Activated CD4-positive, CD25-positive, alpha-beta regulatory T cell treated with anti-CD3 and anti-CD28 coated beads, Interleukin-2, amount 50 U/mL, for 72 hours (primary cell): ENCODE data around the gene PREX1.
"Not testable (repeated sequence)": the region's sequence is repeated elsewhere in the genome, so short reads cannot be mapped to it uniquely, and the experiment has no call there.

ENCODE experiments used
- DNase-seq: peaks from one replicate; pipeline ENCODE4 v3.0.0; 2021

Gene PREX1, protein sequence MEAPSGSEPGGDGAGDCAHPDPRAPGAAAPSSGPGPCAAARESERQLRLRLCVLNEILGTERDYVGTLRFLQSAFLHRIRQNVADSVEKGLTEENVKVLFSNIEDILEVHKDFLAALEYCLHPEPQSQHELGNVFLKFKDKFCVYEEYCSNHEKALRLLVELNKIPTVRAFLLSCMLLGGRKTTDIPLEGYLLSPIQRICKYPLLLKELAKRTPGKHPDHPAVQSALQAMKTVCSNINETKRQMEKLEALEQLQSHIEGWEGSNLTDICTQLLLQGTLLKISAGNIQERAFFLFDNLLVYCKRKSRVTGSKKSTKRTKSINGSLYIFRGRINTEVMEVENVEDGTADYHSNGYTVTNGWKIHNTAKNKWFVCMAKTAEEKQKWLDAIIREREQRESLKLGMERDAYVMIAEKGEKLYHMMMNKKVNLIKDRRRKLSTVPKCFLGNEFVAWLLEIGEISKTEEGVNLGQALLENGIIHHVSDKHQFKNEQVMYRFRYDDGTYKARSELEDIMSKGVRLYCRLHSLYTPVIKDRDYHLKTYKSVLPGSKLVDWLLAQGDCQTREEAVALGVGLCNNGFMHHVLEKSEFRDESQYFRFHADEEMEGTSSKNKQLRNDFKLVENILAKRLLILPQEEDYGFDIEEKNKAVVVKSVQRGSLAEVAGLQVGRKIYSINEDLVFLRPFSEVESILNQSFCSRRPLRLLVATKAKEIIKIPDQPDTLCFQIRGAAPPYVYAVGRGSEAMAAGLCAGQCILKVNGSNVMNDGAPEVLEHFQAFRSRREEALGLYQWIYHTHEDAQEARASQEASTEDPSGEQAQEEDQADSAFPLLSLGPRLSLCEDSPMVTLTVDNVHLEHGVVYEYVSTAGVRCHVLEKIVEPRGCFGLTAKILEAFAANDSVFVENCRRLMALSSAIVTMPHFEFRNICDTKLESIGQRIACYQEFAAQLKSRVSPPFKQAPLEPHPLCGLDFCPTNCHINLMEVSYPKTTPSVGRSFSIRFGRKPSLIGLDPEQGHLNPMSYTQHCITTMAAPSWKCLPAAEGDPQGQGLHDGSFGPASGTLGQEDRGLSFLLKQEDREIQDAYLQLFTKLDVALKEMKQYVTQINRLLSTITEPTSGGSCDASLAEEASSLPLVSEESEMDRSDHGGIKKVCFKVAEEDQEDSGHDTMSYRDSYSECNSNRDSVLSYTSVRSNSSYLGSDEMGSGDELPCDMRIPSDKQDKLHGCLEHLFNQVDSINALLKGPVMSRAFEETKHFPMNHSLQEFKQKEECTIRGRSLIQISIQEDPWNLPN (N-terminal part only)

DNA sequence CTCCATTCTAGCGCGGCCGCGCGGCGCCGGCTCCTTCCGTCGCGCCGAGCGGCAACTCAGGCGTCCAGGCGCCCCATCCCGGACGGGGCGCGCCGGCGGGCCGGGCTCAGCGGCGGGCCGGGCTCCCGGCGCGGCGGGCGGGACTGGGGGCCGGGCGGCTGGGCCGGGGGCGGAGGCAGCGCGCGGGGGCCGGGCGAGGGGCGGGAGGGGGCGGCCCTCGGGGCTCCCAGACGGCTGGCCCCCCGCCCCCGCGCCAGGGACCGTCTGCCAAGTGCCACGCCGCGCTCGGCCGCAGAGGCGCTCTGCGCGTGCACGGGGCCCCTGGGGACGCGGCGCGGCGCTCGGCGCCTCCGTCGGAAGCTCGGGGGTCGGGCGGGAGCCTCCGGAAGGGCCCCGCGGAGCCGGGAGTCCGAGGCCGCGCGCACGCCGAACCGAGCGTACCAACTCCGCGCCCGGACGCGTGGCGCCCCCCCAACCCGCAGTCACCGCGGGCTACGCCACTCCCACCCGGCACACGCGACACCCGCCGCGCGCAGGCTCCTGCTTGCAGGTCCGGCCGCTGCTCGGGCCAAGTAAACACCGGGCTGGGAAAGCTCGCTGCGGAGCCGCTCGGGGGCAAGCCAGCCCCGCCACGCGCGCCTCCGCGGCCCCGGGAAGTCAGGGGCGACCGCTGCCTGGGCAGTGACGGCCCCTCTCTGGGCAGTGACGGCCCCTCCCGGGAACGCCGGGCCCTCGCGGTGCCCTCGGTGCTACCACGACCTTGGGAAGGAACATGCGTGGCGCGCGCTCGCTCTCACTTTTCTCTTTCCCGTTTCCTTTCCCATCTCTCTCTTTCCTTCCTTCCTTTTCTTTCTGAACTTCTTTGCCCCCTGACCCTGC, at the start of gene PREX1:
Gene PREX1, minus strand, starts transcription at position 145 of the 879 bp plus-strand sequence. Its CDS starts 139 bp downstream, at position 6.
- peak; percentile 81 for DNase-seq

DNA sequence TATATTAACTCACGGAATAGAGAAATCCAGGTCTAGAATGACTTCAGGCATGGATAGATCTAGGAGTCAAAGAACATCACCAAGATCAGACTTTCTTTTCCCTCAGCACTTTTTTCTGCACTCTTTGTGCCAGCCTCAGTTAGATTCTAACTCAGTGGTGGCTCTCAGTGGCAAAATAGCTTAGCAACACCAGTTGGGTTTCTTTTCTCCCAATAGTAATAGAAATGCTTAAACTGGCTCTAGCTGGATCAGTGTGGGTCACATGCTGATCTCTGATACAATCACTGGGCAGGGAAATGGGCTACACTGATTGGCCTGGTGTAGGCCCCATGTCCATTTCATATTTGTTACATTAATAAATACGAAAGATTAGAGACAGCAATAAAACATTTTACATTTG, 49.5 kb upstream of the PREX1 start:
- DNase-seq: no peak

- DNase-seq: no peak
Observed at GRCh38 chr20:48875914-48876240, 48.1 kb upstream of the PREX1 start.

- DNase-seq: no peak
Observed at GRCh38 chr20:48875233-48875913, 47.6 kb upstream of the PREX1 start.

GRCh38 chr20:48869442-48869841, 41.6 kb upstream of the PREX1 start:
- not testable (repeated sequence) for DNase-seq

DNA sequence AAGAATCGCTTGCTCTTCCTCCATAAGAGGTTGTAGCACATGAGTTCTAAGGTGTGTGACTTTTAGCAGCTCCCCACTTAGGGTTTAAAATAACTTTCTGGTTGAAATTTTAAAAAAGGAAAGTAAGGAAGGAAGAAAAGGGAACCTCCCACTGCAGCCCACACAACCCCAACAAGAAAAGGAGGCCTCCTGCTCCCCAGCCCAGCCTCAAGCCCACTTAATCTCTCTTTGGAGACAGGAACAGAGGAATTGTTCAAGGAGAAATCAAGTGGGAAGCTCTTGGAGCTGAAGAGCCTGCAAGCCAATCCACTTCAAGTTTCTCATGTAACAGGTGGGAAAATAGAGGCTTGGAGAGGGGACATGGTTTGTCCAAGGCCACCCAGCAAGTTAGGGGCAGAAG, 39.1 kb upstream of the PREX1 start:
- no peak for DNase-seq

DNA sequence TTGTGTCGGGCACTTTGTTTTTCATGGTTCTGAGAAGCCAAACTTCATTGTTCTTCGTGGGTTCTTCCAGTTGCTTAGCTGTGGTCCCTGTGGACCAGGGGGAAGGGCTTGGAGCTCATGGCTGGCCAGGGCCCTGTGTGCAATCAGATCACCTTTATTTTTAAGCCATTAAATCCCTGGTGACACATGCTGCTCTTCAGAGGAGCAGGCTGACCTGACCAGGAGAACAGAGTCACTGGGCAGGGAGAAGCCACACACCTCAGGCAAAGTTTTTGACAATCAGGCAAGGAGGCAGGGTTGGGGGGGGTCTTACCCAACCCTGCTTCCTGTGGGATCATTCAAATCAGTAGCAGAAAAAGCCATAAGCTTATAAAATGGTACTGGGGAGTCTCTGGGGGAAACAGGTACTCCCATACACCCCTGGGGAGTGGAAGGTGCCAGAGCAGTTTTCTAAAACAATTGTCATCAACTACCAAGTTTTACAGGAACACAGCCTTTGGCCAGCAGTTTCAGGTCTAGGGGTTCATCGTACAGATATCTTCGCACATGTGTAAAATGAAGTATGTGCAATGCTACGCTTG, 37.0 kb upstream of the PREX1 start:
- no peak for DNase-seq

GRCh38 chr20:48864254-48864653, 36.5 kb upstream of the PREX1 start:
- no peak for DNase-seq

GRCh38 chr20:48862279-48862678, 34.5 kb upstream of the PREX1 start:
- DNase-seq: no peak

GRCh38 chr20:48861444-48861843, 33.6 kb upstream of the PREX1 start:
- DNase-seq: no peak

- DNase-seq: no peak
Observed at GRCh38 chr20:48858075-48858790, 30.4 kb upstream of the PREX1 start.

DNA sequence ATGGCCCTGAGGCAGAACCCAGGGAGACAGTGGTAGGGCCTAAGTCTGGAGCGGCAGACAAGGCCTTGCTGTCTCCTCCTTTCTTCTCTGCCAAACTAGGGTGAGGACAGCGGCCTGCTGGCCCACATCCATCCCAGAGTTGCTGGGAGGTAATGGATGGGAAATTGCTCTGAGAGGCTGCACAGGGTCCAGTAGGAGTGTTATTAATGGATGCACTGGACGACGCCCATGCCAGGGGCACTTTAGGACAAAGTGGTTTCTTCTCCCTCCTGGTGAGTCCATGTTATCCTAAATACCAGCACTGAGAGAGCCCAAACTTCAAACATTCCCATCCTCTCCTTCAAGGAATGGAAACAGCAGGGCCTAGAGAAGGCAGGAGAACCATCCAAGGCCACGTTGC, 28.3 kb upstream of the PREX1 start:
- DNase-seq: no peak

DNA sequence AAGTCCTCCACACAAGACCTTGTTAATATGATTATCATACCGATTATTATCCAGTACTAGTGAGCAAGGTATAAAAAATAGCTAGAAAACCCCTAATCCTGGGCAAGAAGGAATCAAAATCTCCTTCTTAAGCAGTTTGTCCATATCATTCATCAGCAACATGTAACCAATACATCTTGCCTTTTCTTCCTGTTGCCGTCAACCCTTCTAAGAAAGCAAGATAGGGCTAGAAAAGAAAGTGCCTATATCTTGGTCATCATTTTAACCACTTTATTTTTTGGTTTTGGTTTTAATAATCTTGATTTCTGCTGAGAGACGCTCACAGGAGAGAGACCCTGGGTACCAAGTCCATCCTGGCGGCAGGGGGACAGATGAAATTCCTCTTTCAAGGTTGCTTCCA, 27.2 kb upstream of the PREX1 start:
- no peak for DNase-seq

DNA sequence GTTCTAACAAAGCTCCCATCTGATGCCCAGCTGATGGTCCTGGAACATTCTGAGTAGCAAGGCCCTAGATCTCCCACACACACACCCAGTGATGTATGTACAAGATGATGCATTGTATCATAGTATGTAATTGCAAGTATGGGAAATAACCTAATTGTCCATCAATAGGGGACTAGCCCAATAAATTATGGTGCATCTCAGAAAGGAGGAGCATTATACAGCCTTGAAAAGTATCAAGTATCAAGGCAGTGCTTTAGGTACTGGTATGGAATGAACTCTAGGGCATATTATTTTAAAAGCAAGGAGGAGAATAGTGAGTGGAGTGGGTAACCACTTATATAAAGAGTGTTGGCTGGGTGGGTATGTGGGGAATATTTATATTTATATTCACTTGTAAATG, 24.8 kb upstream of the PREX1 start:
- no peak for DNase-seq

- DNase-seq: no peak
Observed at GRCh38 chr20:48851579-48851978, 23.8 kb upstream of the PREX1 start.

DNA sequence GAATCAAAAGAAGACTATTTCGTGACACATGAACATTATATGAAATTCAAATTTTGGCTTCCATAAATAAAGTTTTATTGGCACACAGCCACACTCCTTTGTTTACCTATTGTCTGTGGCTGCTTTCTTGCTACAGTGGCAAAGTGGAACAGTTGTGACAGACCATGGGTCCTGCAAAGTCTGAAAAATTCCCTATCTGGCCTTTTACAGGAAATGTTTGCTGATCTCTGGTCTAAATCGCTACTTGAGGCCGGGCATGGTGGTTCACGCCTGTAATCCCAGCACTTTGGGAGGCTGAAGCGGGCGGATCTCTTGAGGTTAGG, 23.1 kb upstream of the PREX1 start:
- no peak for DNase-seq

DNA sequence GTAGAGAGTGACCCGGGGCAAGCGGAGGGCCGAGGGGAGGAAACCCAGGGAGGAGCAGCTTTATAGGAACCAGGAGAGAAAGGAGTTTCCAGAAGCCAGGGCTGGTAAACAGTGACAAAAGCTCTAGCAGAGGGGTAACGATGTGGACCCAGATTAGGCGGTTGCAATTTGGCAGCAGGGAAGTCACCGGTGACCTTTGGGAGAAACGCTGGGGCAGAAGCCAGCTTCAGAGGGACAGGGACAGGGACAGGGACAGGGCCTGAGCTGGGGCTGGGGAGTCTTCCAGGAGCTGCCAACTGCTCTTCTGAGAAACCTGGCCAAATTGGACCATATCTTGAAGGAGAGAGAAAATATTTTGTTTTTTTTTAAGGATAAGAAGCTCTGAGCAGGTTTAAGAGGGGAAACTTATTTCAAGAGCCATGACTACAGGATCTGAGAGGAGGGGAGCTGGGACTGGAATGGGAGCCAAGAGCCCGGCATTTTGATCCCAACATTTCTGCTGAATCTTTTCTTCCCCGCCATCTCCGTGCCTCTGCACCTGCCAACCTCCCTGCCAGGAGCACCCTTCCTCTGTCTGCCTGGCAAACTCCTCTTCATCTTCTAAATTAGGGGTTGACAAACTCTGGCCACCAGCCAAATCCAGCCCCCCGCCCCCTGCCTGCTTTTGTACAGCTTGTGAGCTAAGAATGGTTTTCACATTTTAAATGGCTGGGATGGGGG, 22.6 kb upstream of the PREX1 start:
- DNase-seq: no peak

GRCh38 chr20:48849779-48850178, 22.0 kb upstream of the PREX1 start:
- no peak for DNase-seq

- DNase-seq: no peak
Observed at GRCh38 chr20:48849299-48849698, 21.5 kb upstream of the PREX1 start.
